HG03095 (cell line): Measurements from ENCODE around the gene LRMDA.

Experiments used
- ATAC-seq: cut with Tn5 transposase; IDR thresholded peaks from one replicate; pipeline ENCODE4 v1.9.1; 2021; ENCODE audit warnings: moderate library complexity; ENCODE audit not compliant: unreplicated experiment

Gene LRMDA

DNA sequence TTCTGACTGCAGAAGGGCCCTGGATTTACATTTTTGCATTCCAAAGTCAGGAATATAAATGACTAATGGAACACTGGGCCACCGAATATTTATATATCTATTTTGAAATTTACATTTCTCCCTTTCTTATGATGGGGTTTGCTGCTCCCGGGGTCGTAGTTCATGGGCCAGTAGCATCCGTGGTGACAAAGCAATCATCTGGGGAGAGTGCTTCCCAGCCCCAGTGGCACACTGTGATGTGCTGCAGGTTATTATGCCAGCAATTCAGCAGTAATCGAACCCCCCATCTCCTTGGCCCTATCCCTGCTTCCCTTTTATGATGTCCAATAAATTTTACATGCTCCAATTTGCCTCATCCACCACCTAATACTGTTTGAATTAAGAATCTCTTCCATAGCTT is 837.5 kb downstream of the LRMDA start:
- no peak for ATAC-seq

- no peak for ATAC-seq
Observed at GRCh38 chr10:76270464-76270863, 839.0 kb downstream of the LRMDA start.

- no peak for ATAC-seq
Observed at GRCh38 chr10:76274933-76275332, 843.5 kb downstream of the LRMDA start.

DNA sequence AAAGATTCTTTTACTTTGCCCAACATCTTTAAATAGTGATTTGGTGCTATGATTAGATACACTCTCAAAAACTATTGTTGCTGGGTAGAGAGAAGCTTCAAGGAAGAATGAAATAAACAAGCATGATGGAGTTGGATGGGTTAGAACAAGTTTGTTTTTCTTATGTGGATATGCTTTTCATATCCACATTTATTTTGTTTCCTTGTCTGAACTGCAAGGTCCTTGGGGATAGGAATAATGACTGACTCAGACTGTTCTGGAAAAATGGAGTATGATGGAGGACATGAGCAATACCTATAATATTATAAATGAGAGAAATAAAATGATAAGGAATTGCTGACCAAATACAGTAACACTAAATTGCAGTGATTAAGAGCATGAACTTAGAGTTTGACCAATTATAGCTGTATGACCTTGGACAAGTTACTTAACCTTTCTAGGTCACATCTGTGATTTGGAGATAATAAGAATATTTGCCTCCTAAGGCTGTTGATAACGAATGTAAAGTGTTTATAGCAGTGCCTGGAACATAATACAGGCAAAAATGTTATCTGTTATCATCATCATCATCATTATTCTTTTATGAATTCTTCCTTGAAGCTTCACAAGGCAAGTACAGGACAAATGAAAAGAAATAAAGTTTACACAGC is 847.5 kb downstream of the LRMDA start:
- ATAC-seq = no peak

DNA sequence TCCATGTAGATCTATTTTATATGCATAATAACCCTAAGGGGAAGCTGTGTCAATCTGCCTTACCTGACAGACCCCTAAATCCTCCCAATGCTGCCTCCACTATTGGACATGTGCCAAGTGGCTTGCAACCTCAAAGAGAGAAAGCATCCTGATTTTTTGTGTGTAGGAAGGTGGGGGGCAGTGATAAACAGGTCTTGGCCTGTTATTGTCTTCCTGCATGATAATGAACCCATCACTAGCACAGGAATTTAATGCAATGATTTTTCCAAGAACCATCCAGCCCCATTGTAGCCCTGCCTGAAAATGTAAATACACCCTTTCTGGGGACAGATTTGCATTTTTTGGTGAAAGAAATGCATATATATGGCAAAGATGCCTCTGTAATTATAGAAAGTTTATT is 850.2 kb downstream of the LRMDA start:
- ATAC-seq = no peak

- ATAC-seq = no peak
Observed at GRCh38 chr10:76282061-76283025, 850.9 kb downstream of the LRMDA start.

DNA sequence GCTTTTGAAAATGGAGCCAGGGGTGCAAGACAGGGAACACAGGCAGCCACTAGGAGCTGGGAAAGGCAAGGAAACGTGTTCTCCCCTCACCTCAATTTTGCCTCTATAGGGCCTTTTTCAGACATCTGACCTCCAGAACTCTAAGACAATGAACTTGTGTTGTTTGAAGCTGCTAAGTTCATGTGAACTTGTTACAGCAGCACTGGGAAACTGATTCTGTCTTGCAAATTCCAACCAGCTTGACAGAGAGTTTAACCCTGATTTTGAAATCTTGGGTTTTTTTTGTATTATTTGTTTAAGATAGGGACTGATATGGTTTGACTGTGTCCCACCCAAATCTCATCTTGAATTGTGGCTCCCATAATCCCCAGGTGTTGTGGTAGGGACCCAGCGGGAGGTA is 852.9 kb downstream of the LRMDA start:
- ATAC-seq = no peak

- ATAC-seq = no peak
Observed at GRCh38 chr10:76285012-76285411, 853.6 kb downstream of the LRMDA start.

DNA sequence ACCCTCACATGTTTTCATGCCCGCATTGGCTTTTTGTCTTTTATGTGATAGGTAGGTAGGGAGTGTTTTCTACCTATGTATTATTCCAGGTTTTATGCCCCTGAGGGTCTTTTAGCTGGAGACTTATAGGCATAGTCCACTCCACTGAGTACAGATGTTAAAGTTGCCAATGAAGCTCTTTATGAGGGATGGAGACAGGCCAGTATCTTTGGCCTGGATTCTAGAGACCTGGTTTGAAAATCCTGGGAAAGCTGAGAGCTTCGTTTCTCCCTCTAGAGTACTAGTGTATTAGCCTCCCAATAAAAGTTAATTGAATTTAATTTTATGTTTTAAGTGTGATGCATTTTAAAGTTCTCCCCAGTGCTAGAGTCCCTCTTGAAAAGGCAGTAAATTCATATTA is 854.1 kb downstream of the LRMDA start:
- no peak for ATAC-seq

DNA sequence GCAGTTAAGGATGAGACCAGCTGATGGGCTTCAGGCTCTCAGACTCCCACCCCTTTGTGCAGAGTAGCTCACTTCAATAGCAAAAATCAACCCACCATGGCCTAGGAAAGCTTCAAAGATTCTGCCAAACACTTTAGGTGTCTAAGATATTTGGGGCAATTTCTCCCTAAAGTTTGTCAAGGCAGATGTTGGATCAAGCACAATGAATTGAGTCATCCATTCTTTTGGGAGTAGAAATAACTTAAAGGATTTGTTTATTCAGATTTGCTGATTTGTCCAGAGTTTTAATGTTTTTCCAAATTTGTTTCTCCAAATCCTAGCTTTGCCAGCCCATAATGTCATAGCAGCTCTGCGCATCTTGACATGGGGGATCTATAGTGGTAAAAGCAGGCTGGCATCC is 855.1 kb downstream of the LRMDA start:
- ATAC-seq = no peak

DNA sequence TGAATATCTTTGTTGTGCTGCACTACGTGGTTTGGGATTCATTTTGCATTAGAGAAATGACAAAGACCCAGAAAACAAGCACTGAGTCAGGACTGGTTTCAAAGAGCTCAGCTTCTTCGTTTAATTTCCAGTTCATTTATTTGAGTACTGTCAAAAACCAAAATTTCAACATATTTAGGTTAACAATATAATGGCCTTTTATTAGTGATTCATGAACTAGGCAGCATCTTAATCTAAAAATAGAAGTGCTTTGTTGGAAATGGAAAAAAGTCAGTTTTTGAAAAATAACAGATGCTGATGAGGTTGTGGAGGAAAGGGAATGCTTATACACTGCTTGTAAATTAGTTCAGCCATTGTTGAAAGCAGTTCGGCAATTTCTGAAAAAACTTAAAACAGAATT is 856.4 kb downstream of the LRMDA start:
- no peak for ATAC-seq

DNA sequence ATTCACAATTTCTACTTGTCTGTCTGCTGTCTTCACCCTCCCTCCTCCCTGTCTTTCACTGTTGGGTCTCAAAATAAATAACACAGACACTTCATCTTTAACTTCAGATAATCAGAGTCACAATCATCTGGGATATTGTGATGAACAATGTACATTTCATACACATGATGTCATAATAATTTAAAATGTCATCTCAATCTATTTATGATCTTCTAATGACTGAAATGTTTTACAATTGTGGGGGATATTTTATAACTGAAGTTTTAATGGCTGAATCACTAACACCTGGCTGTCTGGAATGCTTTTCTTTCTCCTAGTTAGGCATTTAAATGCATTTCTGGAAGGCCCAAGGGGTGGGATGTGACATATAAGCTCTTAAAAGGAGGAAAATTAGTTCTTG is 859.8 kb downstream of the LRMDA start:
- no peak for ATAC-seq

DNA sequence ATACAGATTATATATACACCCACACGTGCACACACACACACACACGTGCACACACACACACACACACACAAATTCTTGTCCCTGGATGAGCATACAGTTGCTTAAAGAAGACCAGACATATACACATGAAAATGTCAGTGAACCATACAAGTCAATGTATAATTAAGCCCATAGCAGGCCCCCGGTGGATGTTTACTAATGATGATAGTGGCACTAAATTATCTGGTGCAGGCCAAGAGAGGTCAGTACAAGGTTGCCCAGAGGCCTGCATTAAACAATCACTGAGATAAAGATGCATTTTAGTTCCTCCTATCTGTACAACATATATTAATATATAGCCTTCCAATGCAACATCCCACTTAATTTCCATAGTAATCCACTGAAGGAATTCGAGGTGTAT is 860.5 kb downstream of the LRMDA start:
- ATAC-seq = no peak

GRCh38 chr10:76296957-76297356 is 865.5 kb downstream of the LRMDA start:
- ATAC-seq = no peak

GRCh38 chr10:76297358-76297757 is 865.9 kb downstream of the LRMDA start:
- ATAC-seq = no peak

GRCh38 chr10:76297780-76298281 is 866.4 kb downstream of the LRMDA start:
- ATAC-seq = no peak

DNA sequence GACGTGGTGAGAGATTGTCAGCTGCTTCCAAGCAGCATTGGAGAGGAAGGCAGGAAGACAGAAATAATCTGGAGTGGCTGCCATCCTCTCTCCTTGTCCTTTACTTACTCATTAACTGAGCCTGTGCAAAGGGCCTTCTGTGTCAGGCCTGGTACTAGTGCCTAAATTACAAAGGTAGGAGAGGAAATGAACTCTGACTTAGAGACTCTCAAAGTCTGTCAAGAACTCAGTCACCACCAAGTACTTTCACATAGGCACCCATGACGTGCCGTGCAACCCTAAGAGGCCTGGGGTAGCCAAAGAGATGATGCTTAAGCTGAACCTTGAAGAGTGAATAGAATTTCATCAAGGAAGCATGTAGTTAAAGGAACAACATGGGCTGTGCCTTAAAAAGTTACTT is 866.9 kb downstream of the LRMDA start:
- ATAC-seq = no peak

GRCh38 chr10:76299501-76299900 is 868.1 kb downstream of the LRMDA start:
- ATAC-seq = no peak

- no peak for ATAC-seq
Observed at GRCh38 chr10:76301211-76301610, 869.8 kb downstream of the LRMDA start.

DNA sequence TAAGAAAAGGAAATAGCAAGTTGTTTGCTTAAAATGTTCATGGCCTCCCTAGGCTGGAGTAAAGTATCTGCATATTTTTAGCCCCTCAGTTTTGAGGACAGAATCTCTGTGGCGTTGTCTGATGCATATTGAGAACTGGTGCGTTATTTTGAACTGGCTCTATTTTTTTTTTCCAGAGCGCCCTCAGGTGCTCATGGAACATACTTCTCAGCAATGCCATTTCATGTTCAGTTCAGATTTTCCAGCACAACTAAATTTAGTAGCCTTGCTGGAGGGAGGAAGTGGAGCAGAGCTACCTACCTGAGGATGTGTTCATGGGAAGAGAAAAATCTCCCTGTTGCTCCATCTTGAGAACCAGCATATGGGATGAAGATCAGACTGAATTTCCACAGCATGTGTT is 870.5 kb downstream of the LRMDA start:
- no peak for ATAC-seq

GRCh38 chr10:76302481-76302880 is 871.1 kb downstream of the LRMDA start:
- ATAC-seq = no peak

DNA sequence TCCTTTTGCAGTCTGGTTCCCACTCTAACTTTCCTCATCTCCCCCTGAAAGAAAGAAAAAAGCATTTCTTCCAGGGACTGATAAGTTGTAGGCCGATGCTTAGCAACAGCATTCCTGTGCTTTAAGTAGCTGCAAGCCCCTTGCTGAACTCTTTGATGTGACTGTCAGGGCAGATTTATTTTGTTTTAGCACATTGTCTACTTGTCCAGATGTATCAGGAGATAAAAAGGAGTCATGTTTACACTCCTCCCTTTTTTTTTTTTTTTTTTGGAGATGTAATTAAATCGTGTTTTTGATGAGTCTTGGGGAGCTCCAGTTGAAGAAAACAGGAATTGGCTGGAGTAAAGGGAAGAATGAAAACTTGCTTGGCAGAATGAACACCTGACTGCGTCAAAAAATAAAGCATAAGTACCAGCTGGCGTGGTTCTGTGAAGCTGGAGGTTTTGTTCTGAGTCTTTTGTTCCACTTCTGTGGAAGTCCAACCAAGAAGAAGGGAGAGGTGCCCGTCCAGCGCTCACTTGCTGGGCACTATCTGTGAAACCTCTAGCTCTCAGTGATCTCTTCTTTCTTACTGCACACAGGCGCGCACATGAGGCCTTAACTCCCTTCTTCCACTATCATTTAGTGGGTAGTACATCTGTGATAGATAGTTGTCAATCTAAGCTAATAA is 871.7 kb downstream of the LRMDA start:
- ATAC-seq = no peak
